Erythroblast (primary cell): ENCODE measurements around the gene RHO.

Experiments used
- GATA1 ChIP-seq: IDR thresholded peaks from 2 replicates; pipeline ENCODE4 v1.6.1; 2011; ENCODE audit warnings: low read depth, mild to moderate bottlenecking, control low read depth, low read length, moderate library complexity
- POLR2A ChIP-seq: IDR thresholded peaks from 2 replicates; pipeline ENCODE4 v1.6.1; 2011; ENCODE audit warnings: mild to moderate bottlenecking, low read length

DNA sequence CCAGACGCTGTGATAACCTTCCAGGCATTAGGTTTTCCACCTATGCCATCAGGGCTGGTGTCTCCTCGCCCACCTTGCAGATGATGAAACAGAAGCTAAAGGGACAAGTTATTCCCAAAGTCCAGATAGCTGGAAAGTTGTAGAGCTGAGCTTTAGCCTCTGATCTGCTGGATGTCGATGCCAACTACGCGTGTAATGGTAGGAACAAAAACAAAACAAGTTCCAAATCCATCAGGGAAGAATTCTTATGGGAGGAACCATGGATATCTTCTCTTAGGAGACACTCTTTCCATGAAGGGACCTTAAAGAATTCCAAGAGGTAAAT is 28.1 kb upstream of the RHO start:
- TF ChIP-seq POLR2A = no peak
- TF ChIP-seq GATA1 = no peak
